Measurements from ENCODE around the gene PNMA1.

GRCh38 chr14:73746520-73747378 lies 32.6 kb upstream of the PNMA1 start:
- TF ChIP-seq, protein P1, sequence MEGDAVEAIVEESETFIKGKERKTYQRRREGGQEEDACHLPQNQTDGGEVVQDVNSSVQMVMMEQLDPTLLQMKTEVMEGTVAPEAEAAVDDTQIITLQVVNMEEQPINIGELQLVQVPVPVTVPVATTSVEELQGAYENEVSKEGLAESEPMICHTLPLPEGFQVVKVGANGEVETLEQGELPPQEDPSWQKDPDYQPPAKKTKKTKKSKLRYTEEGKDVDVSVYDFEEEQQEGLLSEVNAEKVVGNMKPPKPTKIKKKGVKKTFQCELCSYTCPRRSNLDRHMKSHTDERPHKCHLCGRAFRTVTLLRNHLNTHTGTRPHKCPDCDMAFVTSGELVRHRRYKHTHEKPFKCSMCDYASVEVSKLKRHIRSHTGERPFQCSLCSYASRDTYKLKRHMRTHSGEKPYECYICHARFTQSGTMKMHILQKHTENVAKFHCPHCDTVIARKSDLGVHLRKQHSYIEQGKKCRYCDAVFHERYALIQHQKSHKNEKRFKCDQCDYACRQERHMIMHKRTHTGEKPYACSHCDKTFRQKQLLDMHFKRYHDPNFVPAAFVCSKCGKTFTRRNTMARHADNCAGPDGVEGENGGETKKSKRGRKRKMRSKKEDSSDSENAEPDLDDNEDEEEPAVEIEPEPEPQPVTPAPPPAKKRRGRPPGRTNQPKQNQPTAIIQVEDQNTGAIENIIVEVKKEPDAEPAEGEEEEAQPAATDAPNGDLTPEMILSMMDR (IDR thresholded peaks at IDR 0.05): peak in 5 of 12 donors; percentile 13 to 35 (median 22)
- no peak for TF ChIP-seq POLR2A (IDR thresholded peaks at IDR 0.05)

Measured in heart left ventricle (tissue), 13 donors.